CD4-positive, alpha-beta T cell treated with Interleukin-15 for 1 hour (primary cell): ENCODE results near the gene HAUS3.
"Not testable (repeated sequence)": the region's sequence is repeated elsewhere in the genome, so short reads cannot be mapped to it uniquely, and the experiment has no call there.

Experiments used
- DNase-seq: peaks from one replicate; pipeline ENCODE4 v3.0.0-alpha.2; 2020

The HAUS3 gene

GRCh38 chr4:2251073-2251794, 9.3 kb upstream of the HAUS3 start:
- DNase-seq = peak; percentile 11

- peak; percentile 15 for DNase-seq
These were observed 8.6 kb upstream of the HAUS3 start for GRCh38 chr4:2250357-2251072.

- DNase-seq = peak; percentile 15
These were observed 7.8 kb upstream of the HAUS3 start for GRCh38 chr4:2249526-2250356.

- peak; percentile 11 for DNase-seq
These were observed 6.9 kb upstream of the HAUS3 start for GRCh38 chr4:2248821-2249261.

GRCh38 chr4:2248044-2248780, 6.3 kb upstream of the HAUS3 start:
- peak; percentile 14 for DNase-seq

- peak; percentile 15 for DNase-seq
These were observed 5.5 kb upstream of the HAUS3 start for GRCh38 chr4:2247128-2248043.

GRCh38 chr4:2246384-2247127, 4.6 kb upstream of the HAUS3 start:
- DNase-seq = peak; percentile 15

- DNase-seq = peak; percentile 7
These were observed 3.9 kb upstream of the HAUS3 start for GRCh38 chr4:2245787-2246275.

GRCh38 chr4:2245057-2245786, 3.3 kb upstream of the HAUS3 start:
- DNase-seq = no peak

- DNase-seq = no peak
These were observed 1.9 kb upstream of the HAUS3 start for GRCh38 chr4:2243681-2244380.

- no peak for DNase-seq
These were observed 918 bp downstream of the HAUS3 start for GRCh38 chr4:2241003-2241402.

GRCh38 chr4:2236944-2237666, 4.8 kb downstream of the HAUS3 start:
- no peak for DNase-seq

GRCh38 chr4:2231082-2231481, 10.8 kb downstream of the HAUS3 start:
- DNase-seq = no peak

GRCh38 chr4:2226261-2226660, 15.7 kb downstream of the HAUS3 start:
- no peak for DNase-seq

GRCh38 chr4:2222838-2223237, 19.1 kb downstream of the HAUS3 start:
- DNase-seq = no peak

- DNase-seq = not testable (repeated sequence)
These were observed 20.5 kb downstream of the HAUS3 start for GRCh38 chr4:2221378-2221777.

- peak; percentile 74 for DNase-seq
These were observed 21.8 kb downstream of the HAUS3 start for GRCh38 chr4:2220016-2220630.

GRCh38 chr4:2219233-2219760, 22.6 kb downstream of the HAUS3 start:
- DNase-seq = no peak
